Adrenal gland (tissue), 5 donors: ENCODE results near the gene GSK3A.

Source experiments
- POLR2A ChIP-seq, 2 donors: fragments of 450-650 bp; IDR thresholded peaks; one replicate each; pipeline ENCODE4 v1.6.1; 2017; ENCODE audit warnings: antibody characterized with exemption in 2 of 2, mild to moderate bottlenecking in 2 of 2, moderate library complexity in 1 of 2
- TF ChIP-seq, protein P1 (sequence below), 6 experiments: fragments of 450-650 bp in 4 of 6; fragments of 200-600 bp in 2 of 6; sonication (generic) in 1 of 6; IDR thresholded peaks; 1 replicate in 5 of 6; 2 replicates in 1 of 6; pipeline versions ENCODE4 v1.5.1 to v1.8.0; 2016 to 2021; ENCODE audit warnings: antibody characterized with exemption in 6 of 6, mild to moderate bottlenecking in 2 of 6, moderate library complexity in 1 of 6
- donor health status: DM: no; HTN: no; CAD: no.

DNA sequence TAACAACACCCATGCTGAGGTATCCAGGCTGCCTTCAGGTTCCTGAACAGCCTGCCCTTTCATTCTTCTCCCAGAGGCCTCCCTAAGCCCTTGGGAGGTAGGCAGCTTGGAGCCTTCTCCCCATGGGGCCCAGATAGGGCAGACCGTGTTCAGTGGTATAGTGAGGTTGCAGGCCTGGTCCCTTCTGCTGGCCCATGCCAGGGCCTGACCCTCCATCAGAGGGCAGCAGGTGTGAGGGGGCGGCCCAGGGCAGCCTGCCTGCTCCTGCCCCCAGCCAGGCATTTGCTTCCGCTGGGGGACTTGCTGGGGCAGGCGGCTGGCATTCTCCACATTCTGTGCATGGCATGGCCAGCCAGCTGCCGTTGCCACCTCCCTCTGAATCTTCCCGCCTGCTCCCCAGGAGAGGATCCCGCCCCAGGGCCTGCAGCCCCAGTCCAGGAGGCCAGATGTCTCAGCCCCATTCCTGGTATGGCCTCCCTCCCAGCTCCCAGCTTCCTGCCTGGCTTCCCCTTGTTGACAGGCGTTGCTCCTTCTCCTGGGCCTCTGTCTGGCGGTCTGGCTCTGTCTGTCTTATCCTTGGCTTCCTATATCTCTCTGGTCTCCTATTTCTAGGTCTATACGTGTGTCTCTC is 35.5 kb upstream of the GSK3A start:
- TF ChIP-seq, protein P1, sequence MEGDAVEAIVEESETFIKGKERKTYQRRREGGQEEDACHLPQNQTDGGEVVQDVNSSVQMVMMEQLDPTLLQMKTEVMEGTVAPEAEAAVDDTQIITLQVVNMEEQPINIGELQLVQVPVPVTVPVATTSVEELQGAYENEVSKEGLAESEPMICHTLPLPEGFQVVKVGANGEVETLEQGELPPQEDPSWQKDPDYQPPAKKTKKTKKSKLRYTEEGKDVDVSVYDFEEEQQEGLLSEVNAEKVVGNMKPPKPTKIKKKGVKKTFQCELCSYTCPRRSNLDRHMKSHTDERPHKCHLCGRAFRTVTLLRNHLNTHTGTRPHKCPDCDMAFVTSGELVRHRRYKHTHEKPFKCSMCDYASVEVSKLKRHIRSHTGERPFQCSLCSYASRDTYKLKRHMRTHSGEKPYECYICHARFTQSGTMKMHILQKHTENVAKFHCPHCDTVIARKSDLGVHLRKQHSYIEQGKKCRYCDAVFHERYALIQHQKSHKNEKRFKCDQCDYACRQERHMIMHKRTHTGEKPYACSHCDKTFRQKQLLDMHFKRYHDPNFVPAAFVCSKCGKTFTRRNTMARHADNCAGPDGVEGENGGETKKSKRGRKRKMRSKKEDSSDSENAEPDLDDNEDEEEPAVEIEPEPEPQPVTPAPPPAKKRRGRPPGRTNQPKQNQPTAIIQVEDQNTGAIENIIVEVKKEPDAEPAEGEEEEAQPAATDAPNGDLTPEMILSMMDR (IDR thresholded peaks at IDR 0.05) = no peak
- peak in 1 of 2 donors; percentile 37 for TF ChIP-seq POLR2A (IDR thresholded peaks at IDR 0.05)
